ENCODE measurements around the gene TDRKH.

DNA sequence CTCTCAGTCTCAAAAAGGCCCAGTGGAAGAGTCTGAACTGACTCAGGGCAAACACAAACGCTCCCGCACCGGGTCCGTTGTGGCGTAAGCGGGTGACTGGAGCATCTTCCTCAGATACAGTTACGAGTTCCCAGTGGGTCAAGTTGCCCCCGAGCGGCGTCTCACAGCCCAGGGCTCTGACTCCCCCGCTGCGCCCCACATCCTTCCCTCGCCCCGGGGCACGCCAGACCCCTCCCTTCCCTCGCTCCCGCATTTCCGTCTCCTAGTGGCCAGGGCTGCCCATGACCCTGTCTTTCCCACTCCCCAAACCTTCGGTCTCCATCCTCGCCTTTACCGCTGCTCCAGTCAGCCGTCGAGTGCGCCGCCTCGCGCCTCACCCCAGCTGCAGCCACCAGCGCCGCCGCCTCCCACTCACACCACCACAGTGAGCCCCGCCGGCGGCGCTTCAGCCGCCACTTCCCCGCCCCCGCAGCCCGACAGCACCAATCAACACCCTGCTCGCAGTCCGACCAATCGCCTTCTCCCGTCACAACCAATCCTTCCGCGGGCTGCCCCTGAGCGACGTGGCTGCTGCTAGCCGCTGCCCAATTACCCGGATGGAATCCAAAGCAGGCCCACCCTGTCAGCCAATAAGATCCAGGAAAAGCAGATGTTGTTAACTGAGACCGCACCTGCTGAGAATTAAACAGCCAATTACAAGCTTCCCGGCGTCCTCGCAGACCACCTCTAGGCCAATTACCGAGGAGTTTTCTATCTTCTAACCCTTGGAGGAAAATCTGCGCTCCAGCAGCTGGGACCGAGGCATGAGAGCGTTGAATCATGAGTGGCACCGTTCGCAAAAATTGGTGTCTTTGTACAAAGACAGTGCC lies at the start of gene TDRKH:
- TF ChIP-seq POLR2A (IDR thresholded peaks at IDR 0.05) (peak in 3 of 4 donors; percentile 36 to 65 (median 54)), CTCF (IDR thresholded peaks at IDR 0.05) (peak in 5 of 6 experiments; percentile 12 to 34 (median 26))

All from esophagus squamous epithelium (tissue), 4 donors.